Measurements from ENCODE around the gene STYXL1. TPM values are rescaled to one million over a fixed set of nuclear protein-coding genes. Genes with fewer than 3 reads are reported as not detected.

Gene STYXL1
- total RNA-seq, 1 donor from 2014 or later: 0.96 TPM

DNA sequence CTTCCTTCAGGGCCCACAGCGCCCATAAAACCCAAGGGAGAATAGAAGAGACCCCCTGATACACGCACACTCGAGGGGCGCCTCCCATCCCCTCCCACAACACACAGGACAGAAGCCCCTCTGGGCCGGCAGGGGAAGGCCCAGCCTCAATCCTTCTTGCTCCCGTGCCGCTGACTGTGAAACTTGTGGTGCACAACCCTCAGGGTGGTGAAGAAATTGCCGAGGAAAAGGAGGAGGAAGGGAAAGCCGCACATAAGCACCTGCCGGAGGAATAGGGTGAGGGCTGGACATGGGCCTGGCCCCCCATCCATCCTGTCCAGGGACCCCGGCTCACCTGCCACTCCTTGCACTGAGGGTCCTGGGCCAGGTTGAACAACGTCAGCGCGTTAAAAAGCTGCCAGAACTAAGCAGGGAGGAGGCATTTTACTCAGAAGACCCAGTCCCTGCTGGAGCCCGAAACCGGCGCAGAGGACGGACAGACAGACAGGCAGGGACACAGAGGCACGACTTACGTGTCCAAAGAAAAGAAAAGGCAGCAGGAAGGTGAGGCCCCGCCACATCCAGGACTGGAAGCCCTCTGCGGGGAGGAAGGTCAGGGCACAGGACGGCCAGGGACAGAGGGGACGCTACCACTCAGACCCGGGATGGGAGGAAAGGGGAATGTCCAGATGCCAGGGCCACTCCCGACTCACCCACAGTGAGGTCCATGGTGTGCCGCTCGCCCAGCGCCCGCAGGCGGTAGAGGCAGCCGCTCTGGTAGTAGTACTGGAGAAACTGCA lies 60.6 kb downstream of the STYXL1 start:
- Histone ChIP-seq H3K4me3 (no peak overlapping the region), H3K9me3 (no peaks in the 10 kb centered on the region), H3K36me3 (peaks cover 60 to 66% of the 10 kb centered on the region in 2 donors), H3K27ac (peak overlapping the region in 1 of 2 donors; percentile 24), H3K27me3 (no peaks in the 10 kb centered on the region), H3K4me1 (peaks cover 6 to 11% of the 10 kb centered on the region in 2 donors)
- no peak for DNase-seq (ENCODE audit: low spot score in 2 of 2)
- TF ChIP-seq, protein P1, sequence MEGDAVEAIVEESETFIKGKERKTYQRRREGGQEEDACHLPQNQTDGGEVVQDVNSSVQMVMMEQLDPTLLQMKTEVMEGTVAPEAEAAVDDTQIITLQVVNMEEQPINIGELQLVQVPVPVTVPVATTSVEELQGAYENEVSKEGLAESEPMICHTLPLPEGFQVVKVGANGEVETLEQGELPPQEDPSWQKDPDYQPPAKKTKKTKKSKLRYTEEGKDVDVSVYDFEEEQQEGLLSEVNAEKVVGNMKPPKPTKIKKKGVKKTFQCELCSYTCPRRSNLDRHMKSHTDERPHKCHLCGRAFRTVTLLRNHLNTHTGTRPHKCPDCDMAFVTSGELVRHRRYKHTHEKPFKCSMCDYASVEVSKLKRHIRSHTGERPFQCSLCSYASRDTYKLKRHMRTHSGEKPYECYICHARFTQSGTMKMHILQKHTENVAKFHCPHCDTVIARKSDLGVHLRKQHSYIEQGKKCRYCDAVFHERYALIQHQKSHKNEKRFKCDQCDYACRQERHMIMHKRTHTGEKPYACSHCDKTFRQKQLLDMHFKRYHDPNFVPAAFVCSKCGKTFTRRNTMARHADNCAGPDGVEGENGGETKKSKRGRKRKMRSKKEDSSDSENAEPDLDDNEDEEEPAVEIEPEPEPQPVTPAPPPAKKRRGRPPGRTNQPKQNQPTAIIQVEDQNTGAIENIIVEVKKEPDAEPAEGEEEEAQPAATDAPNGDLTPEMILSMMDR (IDR thresholded peaks at IDR 0.05): no peak
- intact Hi-C loops (cut with DNase I): no loop called here

DNA sequence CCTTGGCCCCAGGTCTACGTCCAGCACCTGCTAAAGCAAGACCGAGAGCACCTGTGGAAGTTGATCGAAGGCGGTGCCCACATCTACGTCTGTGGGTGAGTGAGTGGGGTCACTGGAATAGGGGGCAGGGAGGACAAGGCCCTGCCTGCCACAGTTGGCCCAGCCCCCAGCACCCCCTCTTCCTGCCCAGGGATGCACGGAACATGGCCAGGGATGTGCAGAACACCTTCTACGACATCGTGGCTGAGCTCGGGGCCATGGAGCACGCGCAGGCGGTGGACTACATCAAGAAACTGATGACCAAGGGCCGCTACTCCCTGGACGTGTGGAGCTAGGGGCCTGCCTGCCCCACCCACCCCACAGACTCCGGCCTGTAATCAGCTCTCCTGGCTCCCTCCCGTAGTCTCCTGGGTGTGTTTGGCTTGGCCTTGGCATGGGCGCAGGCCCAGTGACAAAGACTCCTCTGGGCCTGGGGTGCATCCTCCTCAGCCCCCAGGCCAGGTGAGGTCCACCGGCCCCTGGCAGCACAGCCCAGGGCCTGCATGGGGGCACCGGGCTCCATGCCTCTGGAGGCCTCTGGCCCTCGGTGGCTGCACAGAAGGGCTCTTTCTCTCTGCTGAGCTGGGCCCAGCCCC lies 61.5 kb downstream of the STYXL1 start:
- H3K27ac ChIP-seq: no peak overlapping the region
- peaks cover 6 to 11% of the 10 kb centered on the region in 2 donors for H3K4me1 ChIP-seq
- intact Hi-C loops (cut with DNase I): no loop called here
- no peaks in the 10 kb centered on the region for H3K9me3 ChIP-seq
- DNase-seq (ENCODE audit: low spot score in 2 of 2): no peak
- H3K4me3 ChIP-seq: no peak overlapping the region
- TF ChIP-seq, protein P1 (IDR thresholded peaks at IDR 0.05): no peak
- H3K27me3 ChIP-seq: no peaks in the 10 kb centered on the region
- peaks cover 66 to 69% of the 10 kb centered on the region in 2 donors for H3K36me3 ChIP-seq

DNA sequence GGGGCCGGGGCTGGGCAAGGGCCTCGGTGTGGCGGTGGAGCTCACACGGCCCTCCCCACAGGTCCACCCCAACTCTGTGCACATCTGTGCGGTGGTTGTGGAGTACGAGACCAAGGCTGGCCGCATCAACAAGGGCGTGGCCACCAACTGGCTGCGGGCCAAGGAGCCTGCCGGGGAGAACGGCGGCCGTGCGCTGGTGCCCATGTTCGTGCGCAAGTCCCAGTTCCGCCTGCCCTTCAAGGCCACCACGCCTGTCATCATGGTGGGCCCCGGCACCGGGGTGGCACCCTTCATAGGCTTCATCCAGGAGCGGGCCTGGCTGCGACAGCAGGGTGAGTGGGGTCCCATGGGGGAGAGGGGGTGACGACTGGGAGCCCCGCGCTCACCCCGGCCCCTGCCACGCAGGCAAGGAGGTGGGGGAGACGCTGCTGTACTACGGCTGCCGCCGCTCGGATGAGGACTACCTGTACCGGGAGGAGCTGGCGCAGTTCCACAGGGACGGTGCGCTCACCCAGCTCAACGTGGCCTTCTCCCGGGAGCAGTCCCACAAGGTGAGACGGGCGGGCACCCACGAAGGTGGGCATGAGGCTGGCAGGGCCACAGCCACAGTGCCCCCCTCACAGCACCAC lies 62.2 kb downstream of the STYXL1 start:
- no peaks in the 10 kb centered on the region for H3K27me3 ChIP-seq
- intact Hi-C loops (cut with DNase I): no loop called here
- peaks cover 6 to 11% of the 10 kb centered on the region in 2 donors for H3K4me1 ChIP-seq
- no peak for DNase-seq (ENCODE audit: low spot score in 2 of 2)
- no peaks in the 10 kb centered on the region for H3K9me3 ChIP-seq
- TF ChIP-seq, protein P1 (IDR thresholded peaks at IDR 0.05): no peak
- no peak overlapping the region for H3K27ac ChIP-seq
- H3K36me3 ChIP-seq: peaks cover 72 to 75% of the 10 kb centered on the region in 2 donors
- no peak overlapping the region for H3K4me3 ChIP-seq

DNA sequence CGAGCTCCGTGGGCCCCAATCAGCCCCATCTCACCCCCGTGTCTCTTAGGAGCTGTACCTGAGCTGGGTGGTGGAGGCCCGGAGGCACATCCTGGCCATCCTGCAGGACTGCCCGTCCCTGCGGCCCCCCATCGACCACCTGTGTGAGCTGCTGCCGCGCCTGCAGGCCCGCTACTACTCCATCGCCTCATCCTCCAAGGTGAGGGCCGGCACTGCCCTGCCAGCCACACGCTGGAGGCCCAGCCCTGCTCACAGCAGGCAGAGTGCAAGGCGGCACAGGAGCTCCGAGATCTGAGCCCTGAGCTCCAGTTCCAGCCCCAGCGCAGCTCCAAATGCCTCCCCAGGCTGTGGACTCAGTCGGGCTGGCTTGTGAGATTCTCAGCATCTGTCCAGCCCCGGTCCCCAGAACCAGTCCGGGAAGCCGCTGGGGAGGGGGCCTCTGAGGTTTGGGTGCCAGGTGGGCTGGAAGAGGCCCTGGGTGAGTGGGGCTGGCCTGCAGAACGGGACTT lies 62.7 kb downstream of the STYXL1 start:
- Histone ChIP-seq H3K27ac (no peak overlapping the region), H3K4me1 (peaks cover 4 to 8% of the 10 kb centered on the region in 2 donors), H3K36me3 (peaks cover 78 to 81% of the 10 kb centered on the region in 2 donors), H3K4me3 (no peak overlapping the region), H3K9me3 (no peaks in the 10 kb centered on the region), H3K27me3 (no peaks in the 10 kb centered on the region)
- DNase-seq (ENCODE audit: low spot score in 2 of 2): no peak
- intact Hi-C loops (cut with DNase I): no loop called here
- TF ChIP-seq, protein P1 (IDR thresholded peaks at IDR 0.05): no peak

DNA sequence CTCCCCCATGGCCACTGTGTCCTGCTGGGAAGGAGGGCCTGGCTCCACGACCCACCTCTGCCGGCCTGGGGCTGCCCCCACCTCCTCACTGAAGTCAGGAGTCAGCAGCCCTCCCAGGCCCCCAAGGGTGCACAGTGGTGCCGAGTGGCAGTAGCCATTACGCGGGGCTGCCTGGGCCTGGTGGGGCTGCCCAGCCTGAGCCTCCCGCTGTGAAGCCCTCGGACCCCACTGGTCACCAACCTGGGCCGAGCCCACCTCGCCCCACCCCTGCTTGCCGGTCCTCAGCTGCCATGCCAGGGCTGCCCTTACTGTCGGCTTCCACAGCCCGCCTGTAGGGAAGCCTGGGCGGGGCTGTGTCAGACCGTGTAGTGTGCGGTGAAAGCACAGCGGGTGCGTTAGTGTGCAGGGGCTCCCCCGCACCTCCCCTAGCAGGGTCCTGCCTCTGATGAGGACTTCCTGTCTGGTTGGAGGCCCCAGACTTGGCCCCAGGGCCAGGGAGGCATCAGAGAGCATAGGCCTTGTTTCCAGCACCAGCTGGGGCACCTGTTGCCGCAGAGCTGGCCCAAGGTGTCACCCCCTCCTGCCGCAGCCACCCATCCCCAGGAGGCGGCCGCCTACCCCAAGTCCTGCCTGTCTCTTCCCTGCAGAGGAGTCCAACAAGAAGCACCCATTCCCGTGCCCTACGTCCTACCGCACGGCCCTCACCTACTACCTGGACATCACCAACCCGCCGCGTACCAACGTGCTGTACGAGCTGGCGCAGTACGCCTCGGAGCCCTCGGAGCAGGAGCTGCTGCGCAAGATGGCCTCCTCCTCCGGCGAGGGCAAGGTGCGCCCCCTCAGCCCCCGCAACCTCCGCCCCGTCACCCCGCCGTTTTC lies 63.4 kb downstream of the STYXL1 start:
- TF ChIP-seq, protein P1 (IDR thresholded peaks at IDR 0.05): no peak
- intact Hi-C loops (cut with DNase I): no loop called here
- Histone ChIP-seq H3K4me1 (peaks cover 0 to 3% of the 10 kb centered on the region in 2 donors), H3K4me3 (no peak overlapping the region), H3K36me3 (peaks cover 82 to 88% of the 10 kb centered on the region in 2 donors), H3K27me3 (no peaks in the 10 kb centered on the region), H3K27ac (peak overlapping the region in 1 of 2 donors; percentile 22), H3K9me3 (no peaks in the 10 kb centered on the region)
- peak in 1 of 2 donors; percentile 62 for DNase-seq (ENCODE audit: low spot score in 2 of 2)
